Gastrocnemius medialis (tissue), 4 donors: Measurements from ENCODE around the gene EBLN1.

ENCODE experiments used
- POLR2A ChIP-seq, 2 donors: fragments of 450-650 bp; IDR thresholded peaks; one replicate each; pipeline ENCODE4 v1.6.1; 2017; ENCODE audit warnings: antibody characterized with exemption in 2 of 2, mild to moderate bottlenecking in 2 of 2, moderate library complexity in 2 of 2
- TF ChIP-seq, protein P1 (sequence below), 5 experiments: fragments of 450-650 bp in 3 of 5; fragments of 200-600 bp in 2 of 5; sonication (generic) in 2 of 5; IDR thresholded peaks in 4 of 5; conservative IDR thresholded peaks in 1 of 5; 1 replicate in 4 of 5; 2 replicates in 1 of 5; pipeline ENCODE4 v1.5.1; 2016 to 2019; ENCODE audit warnings: antibody characterized with exemption in 5 of 5, mild to moderate bottlenecking in 3 of 5, moderate library complexity in 3 of 5

DNA sequence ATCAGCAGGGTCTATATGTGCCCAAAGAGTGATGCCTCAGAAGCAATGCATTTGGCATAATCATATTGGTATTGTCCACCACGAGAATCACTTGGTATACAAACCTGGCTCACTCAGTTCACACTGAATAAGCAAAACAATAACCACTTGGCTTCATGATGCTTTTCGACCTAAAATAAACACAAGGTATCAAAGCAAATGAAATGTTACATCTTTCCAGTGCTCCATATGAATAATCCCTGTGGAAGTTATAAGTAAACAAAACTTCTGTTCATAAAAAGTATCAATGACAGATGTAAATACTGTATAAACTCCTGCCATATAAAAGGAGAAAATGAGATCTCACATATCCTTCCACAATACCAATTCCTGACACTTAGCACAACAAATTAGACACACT is 29.8 kb upstream of the EBLN1 start:
- TF ChIP-seq, protein P1, sequence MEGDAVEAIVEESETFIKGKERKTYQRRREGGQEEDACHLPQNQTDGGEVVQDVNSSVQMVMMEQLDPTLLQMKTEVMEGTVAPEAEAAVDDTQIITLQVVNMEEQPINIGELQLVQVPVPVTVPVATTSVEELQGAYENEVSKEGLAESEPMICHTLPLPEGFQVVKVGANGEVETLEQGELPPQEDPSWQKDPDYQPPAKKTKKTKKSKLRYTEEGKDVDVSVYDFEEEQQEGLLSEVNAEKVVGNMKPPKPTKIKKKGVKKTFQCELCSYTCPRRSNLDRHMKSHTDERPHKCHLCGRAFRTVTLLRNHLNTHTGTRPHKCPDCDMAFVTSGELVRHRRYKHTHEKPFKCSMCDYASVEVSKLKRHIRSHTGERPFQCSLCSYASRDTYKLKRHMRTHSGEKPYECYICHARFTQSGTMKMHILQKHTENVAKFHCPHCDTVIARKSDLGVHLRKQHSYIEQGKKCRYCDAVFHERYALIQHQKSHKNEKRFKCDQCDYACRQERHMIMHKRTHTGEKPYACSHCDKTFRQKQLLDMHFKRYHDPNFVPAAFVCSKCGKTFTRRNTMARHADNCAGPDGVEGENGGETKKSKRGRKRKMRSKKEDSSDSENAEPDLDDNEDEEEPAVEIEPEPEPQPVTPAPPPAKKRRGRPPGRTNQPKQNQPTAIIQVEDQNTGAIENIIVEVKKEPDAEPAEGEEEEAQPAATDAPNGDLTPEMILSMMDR (IDR thresholded peaks at IDR 0.05 in 4 of 5, conservative IDR thresholded peaks at IDR 0.05 in 1 of 5), result no peak
- no peak for TF ChIP-seq POLR2A (IDR thresholded peaks at IDR 0.05)
